HEK293 (cell line): Measurements from ENCODE around the gene SSTR3.

Experiments
- CTCF ChIA-PET: fragments of 350-600 bp; formaldehyde crosslinking; extraction: SDS; loops from one replicate; lab custom pipeline; 2021; ENCODE audit warnings: antibody characterized with exemption; lab: Yijun Ruan, JAX
- POLR2A ChIA-PET: fragments of 300-600 bp; formaldehyde crosslinking; extraction: SDS; loops from one replicate; lab custom pipeline; 2020; ENCODE audit warnings: antibody characterized with exemption, inconsistent platforms; lab: Yijun Ruan, JAX
- H3K27ac ChIP-seq: fragments of 200-500 bp; sonication (Bioruptor generic); 2 replicates; pipeline ENCODE4 v1.5.1; 2014; ENCODE audit warnings: low read depth, low read length, control low read depth, inconsistent platforms; ENCODE audit errors: extremely low read depth
- H3K36me3 ChIP-seq, 2 experiments: fragments of 200-500 bp in 1 of 2; sonication (Bioruptor generic) in 1 of 2; 1 replicate in 1 of 2; 2 replicates in 1 of 2; pipeline ENCODE4 v1.5.1; 2014 to 2017; ENCODE audit warnings: inconsistent platforms in 2 of 2, low read length in 2 of 2; ENCODE audit not compliant: control insufficient read depth in 2 of 2, insufficient read depth in 1 of 2
- H3K4me1 ChIP-seq: fragments of 200-500 bp; sonication (Bioruptor generic); 2 replicates; pipeline ENCODE4 v1.5.1; 2014; ENCODE audit warnings: mild to moderate bottlenecking, low read length, inconsistent platforms; ENCODE audit not compliant: control insufficient read depth, insufficient read depth
- H3K4me3 ChIP-seq: 2 replicates; pipeline ENCODE4 v1.5.1; 2011; ENCODE audit warnings: low read depth, mild to moderate bottlenecking, control low read depth, low read length, moderate library complexity
- H3K9me3 ChIP-seq: fragments of 200-500 bp; sonication (Bioruptor generic); 2 replicates; pipeline ENCODE4 v1.5.1; 2014; ENCODE audit warnings: low read depth, low read length, inconsistent platforms; ENCODE audit not compliant: control insufficient read depth, insufficient read depth
- BCL6B ChIP-seq: fragments of 450-650 bp; formaldehyde crosslinking; IDR thresholded peaks from 2 replicates; pipeline ENCODE4 v1.5.1; 2017; ENCODE audit warnings: missing biosample characterization, missing genetic modification characterization
- PBX3 ChIP-seq: sonication (generic); formaldehyde crosslinking; IDR thresholded peaks from 2 replicates; pipeline ENCODE4 v1.8.1; 2022; ENCODE audit warnings: mild to moderate bottlenecking, moderate library complexity, missing genetic modification reagents
- RBAK ChIP-seq: fragments of 450-650 bp; formaldehyde crosslinking; IDR thresholded peaks from 2 replicates; pipeline ENCODE4 v1.5.1; 2016; ENCODE audit warnings: missing biosample characterization, missing genetic modification characterization
- ZBTB1 ChIP-seq: fragments of 450-650 bp; formaldehyde crosslinking; IDR thresholded peaks from 2 replicates; pipeline ENCODE4 v1.5.1; 2016; ENCODE audit warnings: missing biosample characterization, missing genetic modification characterization
- ZBTB17 ChIP-seq: fragments of 450-650 bp; formaldehyde crosslinking; IDR thresholded peaks from 2 replicates; pipeline ENCODE4 v1.5.1; 2016; ENCODE audit warnings: missing biosample characterization, missing genetic modification characterization
- ZBTB20 ChIP-seq: fragments of 450-650 bp; formaldehyde crosslinking; IDR thresholded peaks from 2 replicates; pipeline ENCODE4 v1.5.1; 2016; ENCODE audit warnings: missing biosample characterization, missing genetic modification characterization
- ZNF10 ChIP-seq: fragments of 450-650 bp; formaldehyde crosslinking; IDR thresholded peaks from 2 replicates; pipeline ENCODE4 v1.5.1; 2017; ENCODE audit warnings: missing biosample characterization, missing genetic modification characterization
- ZNF132 ChIP-seq: fragments of 450-650 bp; formaldehyde crosslinking; IDR thresholded peaks from 2 replicates; pipeline ENCODE4 v1.5.1; 2017; ENCODE audit warnings: missing biosample characterization, missing genetic modification characterization, borderline replicate concordance
- ZNF146 ChIP-seq: fragments of 450-650 bp; formaldehyde crosslinking; IDR thresholded peaks from 2 replicates; pipeline ENCODE4 v1.5.1; 2016; ENCODE audit warnings: missing biosample characterization, missing genetic modification characterization
- ZNF292 ChIP-seq: fragments of 450-650 bp; formaldehyde crosslinking; IDR thresholded peaks from 2 replicates; pipeline ENCODE4 v1.5.1; 2016; ENCODE audit warnings: low read depth, missing biosample characterization, missing genetic modification characterization, borderline replicate concordance
- ZNF341 ChIP-seq: fragments of 450-650 bp; formaldehyde crosslinking; IDR thresholded peaks from 2 replicates; pipeline ENCODE4; 2016; ENCODE audit warnings: low read depth, missing biosample characterization, missing genetic modification characterization
- ZNF514 ChIP-seq: fragments of 450-650 bp; formaldehyde crosslinking; IDR thresholded peaks from 2 replicates; pipeline ENCODE4 v1.5.1; 2016; ENCODE audit warnings: missing biosample characterization, missing genetic modification characterization
- ZNF521 ChIP-seq: fragments of 450-650 bp; formaldehyde crosslinking; IDR thresholded peaks from 2 replicates; pipeline ENCODE4 v1.5.1; 2017; ENCODE audit warnings: missing biosample characterization, mild to moderate bottlenecking, missing genetic modification characterization
- ZNF549 ChIP-seq: fragments of 450-650 bp; IDR thresholded peaks from 2 replicates; pipeline ENCODE4 v1.5.1; 2018; ENCODE audit warnings: missing biosample characterization, missing genetic modification characterization, mild to moderate bottlenecking, inconsistent platforms, moderate library complexity
- ZNF610 ChIP-seq: fragments of 450-650 bp; formaldehyde crosslinking; IDR thresholded peaks from 2 replicates; pipeline ENCODE4 v1.5.1; 2016; ENCODE audit warnings: missing biosample characterization, missing genetic modification characterization, borderline replicate concordance
- ZNF639 ChIP-seq: fragments of 450-650 bp; formaldehyde crosslinking; IDR thresholded peaks from 2 replicates; pipeline ENCODE4 v1.5.1; 2016; ENCODE audit warnings: missing biosample characterization, missing genetic modification characterization
- ZNF660 ChIP-seq: fragments of 450-650 bp; IDR thresholded peaks from 2 replicates; pipeline ENCODE4 v1.5.1; 2018; ENCODE audit warnings: missing biosample characterization, mild to moderate bottlenecking, missing genetic modification characterization
- ZSCAN4 ChIP-seq: fragments of 450-650 bp; formaldehyde crosslinking; IDR thresholded peaks from 2 replicates; pipeline ENCODE4 v1.5.1; 2017; ENCODE audit warnings: missing biosample characterization, missing genetic modification characterization

The SSTR3 gene

GRCh38 chr22:37222440-37222971, 10.2 kb upstream of the SSTR3 start:
- POLR2A ChIA-PET = interaction anchor here (0.6 kb wide), 1 partner anchor 731 kb away, joined by 3 read pairs; no protein-coding TSS in a partner anchor
- Histone ChIP-seq H3K36me3 (no peaks in the 10 kb centered on the region), H3K9me3 (no peaks in the 10 kb centered on the region), H3K4me1 (no peaks in the 10 kb centered on the region), H3K4me3 (no peak overlapping the region), H3K27ac (no peak overlapping the region)
- CTCF ChIA-PET = interaction anchor here (0.5 to 4.9 kb wide), 4 partner anchors 23 to 1112 kb away, joined by 3 to 37 read pairs (median 6); no protein-coding TSS in a partner anchor
- TF ChIP-seq ZNF514 (no peak), ZBTB20 (tag by site-specific recombination) (no peak), ZNF292 (tag by site-specific recombination) (no peak), PBX3 (CRISPR knock-in tag) (no peak), ZNF660 (tag by site-specific recombination) (no peak), ZBTB1 (tag by site-specific recombination) (no peak), ZBTB17 (tag by site-specific recombination) (no peak), ZNF146 (tag by site-specific recombination) (no peak), ZNF521 (tag by site-specific recombination) (no peak), ZNF10 (tag by site-specific recombination) (no peak), ZNF341 (no peak), ZNF639 (tag by site-specific recombination) (no peak), ZNF549 (tag by site-specific recombination) (no peak), ZSCAN4 (no peak), ZNF132 (tag by site-specific recombination) (no peak), ZNF610 (tag by site-specific recombination) (no peak)

GRCh38 chr22:37221424-37222333, 9.4 kb upstream of the SSTR3 start:
- POLR2A ChIA-PET = interaction anchor here (0.6 kb wide), 1 partner anchor 732 kb away, joined by 3 read pairs; no protein-coding TSS in a partner anchor
- CTCF ChIA-PET = interaction anchor here (0.7 to 4.9 kb wide), 4 partner anchors 22 to 236 kb away, joined by 3 to 37 read pairs (median 6); no protein-coding TSS in a partner anchor
- Histone ChIP-seq H3K9me3 (no peaks in the 10 kb centered on the region), H3K36me3 (no peaks in the 10 kb centered on the region), H3K4me1 (no peaks in the 10 kb centered on the region), H3K4me3 (no peak overlapping the region), H3K27ac (no peak overlapping the region)
- peak; percentile 90; the same call in 1 of the 2 replicates for TF ChIP-seq RBAK (tag by site-specific recombination)
- no peak for TF ChIP-seq BCL6B
